ENCODE results near the gene BHLHA15. TPM values are rescaled to one million over a fixed set of nuclear protein-coding genes. Genes with fewer than 3 reads are reported as not detected.

Gene BHLHA15
- total RNA-seq, 1 experiment from 2014 or later: 1.8 TPM

- CTCF ChIA-PET: interaction anchor here (0.6 to 2.7 kb wide), 5 partner anchors 55 to 144 kb away, joined by 3 to 25 read pairs (median 5); partner anchors contain the start of gene LMTK2
- H3K27ac Mint-ChIP-seq (ENCODE audit: unreplicated experiment): no peak overlapping the region
- H3K4me1 Mint-ChIP-seq (ENCODE audit: low read depth, unreplicated experiment): no peaks in the 10 kb centered on the region
- H3K9me3 Mint-ChIP-seq (ENCODE audit: low read depth, unreplicated experiment): no peaks in the 10 kb centered on the region
- no peaks in the 10 kb centered on the region for H3K27me3 Mint-ChIP-seq (ENCODE audit: unreplicated experiment)
- BruUV-seq (replicated peaks): no TSS peak
- H3K36me3 Mint-ChIP-seq (ENCODE audit: insufficient read depth, unreplicated experiment): no peaks in the 10 kb centered on the region
- peak; percentile 61 for DNase-seq
- no peak overlapping the region for H3K4me3 Mint-ChIP-seq (ENCODE audit: low read depth, unreplicated experiment)
- intact Hi-C loops (cut with micrococcal nuclease; ENCODE audit: unreplicated experiment): no loop called here
- TF ChIP-seq CTCF (IDR thresholded peaks at IDR 0.05; ENCODE audit: unreplicated experiment): no peak
Measured at GRCh38 chr7:98165827-98166667, 45.2 kb upstream of the BHLHA15 start.

- no TSS peak for BruUV-seq (replicated peaks)
- Mint-ChIP-seq H3K27ac (ENCODE audit: unreplicated experiment) (no peak overlapping the region), H3K4me3 (ENCODE audit: low read depth, unreplicated experiment) (no peak overlapping the region), H3K4me1 (ENCODE audit: low read depth, unreplicated experiment) (no peaks in the 10 kb centered on the region), H3K27me3 (ENCODE audit: unreplicated experiment) (no peaks in the 10 kb centered on the region), H3K9me3 (ENCODE audit: low read depth, unreplicated experiment) (no peaks in the 10 kb centered on the region), H3K36me3 (ENCODE audit: insufficient read depth, unreplicated experiment) (no peaks in the 10 kb centered on the region)
- CTCF ChIA-PET: interaction anchor here (1.0 to 2.7 kb wide), 4 partner anchors 56 to 145 kb away, joined by 3 to 25 read pairs (median 6); partner anchors contain the start of gene LMTK2
- DNase-seq: no peak
- no peak for TF ChIP-seq CTCF (IDR thresholded peaks at IDR 0.05; ENCODE audit: unreplicated experiment)
- intact Hi-C loops (cut with micrococcal nuclease; ENCODE audit: unreplicated experiment): no loop called here
Measured at GRCh38 chr7:98166668-98166970, 44.6 kb upstream of the BHLHA15 start.

GRCh38 chr7:98167653-98168052 is 43.6 kb upstream of the BHLHA15 start:
- intact Hi-C loops (cut with micrococcal nuclease; ENCODE audit: unreplicated experiment): loop anchor here (1.0 to 2.0 kb wide), 2 partner anchors 57 to 146 kb away; no protein-coding TSS in a partner anchor
- no TSS peak for BruUV-seq (replicated peaks)
- Mint-ChIP-seq H3K9me3 (ENCODE audit: low read depth, unreplicated experiment) (no peaks in the 10 kb centered on the region), H3K27ac (ENCODE audit: unreplicated experiment) (peak overlapping the region; percentile 2), H3K4me3 (ENCODE audit: low read depth, unreplicated experiment) (no peak overlapping the region), H3K27me3 (ENCODE audit: unreplicated experiment) (no peaks in the 10 kb centered on the region), H3K4me1 (ENCODE audit: low read depth, unreplicated experiment) (no peaks in the 10 kb centered on the region), H3K36me3 (ENCODE audit: insufficient read depth, unreplicated experiment) (no peaks in the 10 kb centered on the region)
- CTCF ChIA-PET: interaction anchor here (2.0 kb wide), 1 partner anchor 146 kb away, joined by 32 read pairs; no protein-coding TSS in a partner anchor
- DNase-seq: no peak
- no peak for TF ChIP-seq CTCF (IDR thresholded peaks at IDR 0.05; ENCODE audit: unreplicated experiment)

- TF ChIP-seq CTCF (IDR thresholded peaks at IDR 0.05; ENCODE audit: unreplicated experiment): peak; percentile 68
- CTCF ChIA-PET: interaction anchor here (1.0 to 2.0 kb wide), 4 partner anchors 33 to 146 kb away, joined by 3 to 32 read pairs (median 4); no protein-coding TSS in a partner anchor
- H3K4me1 Mint-ChIP-seq (ENCODE audit: low read depth, unreplicated experiment): no peaks in the 10 kb centered on the region
- no peaks in the 10 kb centered on the region for H3K9me3 Mint-ChIP-seq (ENCODE audit: low read depth, unreplicated experiment)
- DNase-seq: peak; percentile 66
- no peaks in the 10 kb centered on the region for H3K27me3 Mint-ChIP-seq (ENCODE audit: unreplicated experiment)
- H3K27ac Mint-ChIP-seq (ENCODE audit: unreplicated experiment): peak overlapping the region; percentile 2
- H3K4me3 Mint-ChIP-seq (ENCODE audit: low read depth, unreplicated experiment): no peak overlapping the region
- intact Hi-C loops (cut with micrococcal nuclease; ENCODE audit: unreplicated experiment): loop anchor here (1.0 to 2.0 kb wide), 2 partner anchors 58 to 147 kb away; no protein-coding TSS in a partner anchor
- no peaks in the 10 kb centered on the region for H3K36me3 Mint-ChIP-seq (ENCODE audit: insufficient read depth, unreplicated experiment)
- no TSS peak for BruUV-seq (replicated peaks)
Measured at GRCh38 chr7:98168181-98168903, 42.9 kb upstream of the BHLHA15 start.
